IPS-18c (cell line): Measurements from ENCODE around the gene PDE10A.
"Not testable (repeated sequence)": the region's sequence is repeated elsewhere in the genome, so short reads cannot be mapped to it uniquely, and the experiment has no call there.

Experiments
- H3K4me3 ChIP-seq: 2 replicates; pipeline ENCODE4 v1.7.0; 2013; ENCODE audit warnings: low read depth, mild to moderate bottlenecking, low read length, moderate library complexity; ENCODE audit not compliant: insufficient read depth
- H3K9me3 ChIP-seq: one replicate; pipeline ENCODE4 v1.6.1; 2013; ENCODE audit warnings: mild to moderate bottlenecking, low read length, moderate library complexity; ENCODE audit not compliant: control insufficient read depth, insufficient read depth

Gene PDE10A

GRCh38 chr6:165618241-165618640, 44.8 kb downstream of the PDE10A start:
- no peak overlapping the region for H3K4me3 ChIP-seq
- H3K9me3 ChIP-seq, result no peaks in the 10 kb centered on the region

- H3K9me3 ChIP-seq, result no peaks in the 10 kb centered on the region
- H3K4me3 ChIP-seq, result no peak overlapping the region
Observed at GRCh38 chr6:165617528-165617927, 45.5 kb downstream of the PDE10A start.

- Histone ChIP-seq H3K9me3 (no peaks in the 10 kb centered on the region), H3K4me3 (no peak overlapping the region)
Observed at GRCh38 chr6:165616116-165616515, 46.9 kb downstream of the PDE10A start.

GRCh38 chr6:165615636-165616035, 47.4 kb downstream of the PDE10A start:
- no peak overlapping the region for H3K4me3 ChIP-seq
- no peaks in the 10 kb centered on the region for H3K9me3 ChIP-seq

DNA sequence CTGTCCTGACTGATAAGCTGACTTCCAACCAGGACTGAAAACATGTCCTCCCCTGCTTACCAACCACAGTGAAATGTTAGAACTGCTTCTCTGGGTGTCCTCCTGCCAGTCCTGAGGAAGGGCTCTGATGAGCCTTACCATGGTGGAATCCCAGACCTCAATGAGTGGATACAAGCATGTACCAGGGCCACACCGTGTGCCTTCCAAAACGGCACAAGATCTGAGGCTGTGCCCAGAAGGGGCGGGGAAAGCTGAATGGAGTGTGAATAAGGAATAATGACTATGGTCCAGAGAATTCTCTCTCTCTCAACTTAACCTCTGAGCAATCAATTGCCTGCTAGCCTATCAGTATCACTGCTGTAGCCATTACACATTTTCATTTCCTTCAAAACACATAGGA, 51.7 kb downstream of the PDE10A start:
- no peak overlapping the region for H3K4me3 ChIP-seq
- no peaks in the 10 kb centered on the region for H3K9me3 ChIP-seq

GRCh38 chr6:165608577-165608976, 54.5 kb downstream of the PDE10A start:
- H3K9me3 ChIP-seq, H3K4me3 ChIP-seq: not testable (repeated sequence)

GRCh38 chr6:165606740-165607008, 56.4 kb downstream of the PDE10A start:
- Histone ChIP-seq H3K4me3 (no peak overlapping the region), H3K9me3 (peaks cover 3% of the 10 kb centered on the region)

- H3K9me3 ChIP-seq, result peaks cover 3% of the 10 kb centered on the region
- no peak overlapping the region for H3K4me3 ChIP-seq
Observed at GRCh38 chr6:165605901-165606739, 56.9 kb downstream of the PDE10A start.

GRCh38 chr6:165605182-165605875, 57.7 kb downstream of the PDE10A start:
- H3K9me3 ChIP-seq, result peaks cover 3% of the 10 kb centered on the region
- no peak overlapping the region for H3K4me3 ChIP-seq

- peaks cover 3% of the 10 kb centered on the region for H3K9me3 ChIP-seq
- no peak overlapping the region for H3K4me3 ChIP-seq
Observed at GRCh38 chr6:165602291-165602690, 60.8 kb downstream of the PDE10A start.

GRCh38 chr6:165600606-165601005, 62.4 kb downstream of the PDE10A start:
- Histone ChIP-seq H3K4me3 (no peak overlapping the region), H3K9me3 (peaks cover 3% of the 10 kb centered on the region)

DNA sequence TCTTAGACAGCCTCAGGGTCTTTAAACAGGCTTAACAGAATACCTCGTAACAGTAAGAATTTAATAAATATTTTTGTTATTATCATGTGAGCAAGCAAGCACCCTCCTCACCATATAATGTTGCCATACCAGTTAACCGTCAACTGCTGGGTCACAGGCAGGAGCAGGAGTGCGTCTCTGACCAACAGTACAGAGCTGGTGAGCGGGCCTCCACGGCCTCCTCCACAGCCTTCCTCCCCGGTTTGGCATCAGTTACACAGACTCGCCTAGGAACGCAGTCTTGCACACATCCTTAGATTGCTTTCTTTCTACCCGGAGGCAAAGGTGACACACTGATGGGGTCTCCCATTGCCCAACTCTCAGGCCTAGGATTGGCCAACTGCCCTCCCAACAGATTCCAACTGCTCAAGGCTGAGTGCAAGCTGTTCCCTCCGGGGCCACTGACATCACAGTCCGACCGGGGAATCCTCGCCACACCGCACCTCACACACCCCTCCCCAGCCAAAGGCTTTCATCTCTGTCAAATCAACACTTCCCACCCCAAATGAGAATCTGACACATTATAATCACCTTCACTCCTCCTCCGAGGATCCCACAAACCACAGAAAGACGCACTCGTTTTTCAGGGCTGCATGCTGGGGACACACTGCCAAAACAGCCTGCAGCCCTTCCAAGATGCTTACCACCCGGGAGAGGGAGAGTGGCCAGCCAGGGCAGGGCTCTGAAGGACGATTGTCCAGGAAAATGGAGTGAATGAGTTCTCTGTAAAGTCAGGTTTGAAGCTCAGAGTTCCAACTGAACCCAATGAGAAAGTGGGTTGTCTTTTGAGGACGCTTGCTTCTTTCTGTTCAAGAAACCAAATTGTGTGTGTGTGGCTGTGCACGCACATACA, 63.2 kb downstream of the PDE10A start:
- Histone ChIP-seq H3K9me3 (peaks cover 3% of the 10 kb centered on the region), H3K4me3 (no peak overlapping the region)

DNA sequence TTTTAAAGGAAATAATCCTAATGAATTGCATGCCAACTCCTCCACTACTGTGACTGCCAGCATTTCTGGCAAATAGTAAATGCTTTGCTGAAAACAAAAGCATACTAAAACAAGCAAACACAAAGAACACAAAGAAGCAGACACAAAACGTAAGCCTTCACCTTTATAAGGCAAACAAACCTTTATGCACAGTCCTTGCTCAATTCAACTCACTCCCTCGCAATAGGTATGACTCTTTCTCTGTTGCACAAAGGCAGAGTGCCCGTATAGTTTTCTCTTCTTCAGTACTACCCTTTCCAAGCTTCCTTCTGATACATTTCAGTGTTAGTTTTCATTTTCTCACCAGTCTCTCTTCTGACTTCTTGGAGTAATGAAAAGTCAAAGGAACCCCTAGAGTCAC, 63.9 kb downstream of the PDE10A start:
- no peak overlapping the region for H3K4me3 ChIP-seq
- peaks cover 3% of the 10 kb centered on the region for H3K9me3 ChIP-seq

DNA sequence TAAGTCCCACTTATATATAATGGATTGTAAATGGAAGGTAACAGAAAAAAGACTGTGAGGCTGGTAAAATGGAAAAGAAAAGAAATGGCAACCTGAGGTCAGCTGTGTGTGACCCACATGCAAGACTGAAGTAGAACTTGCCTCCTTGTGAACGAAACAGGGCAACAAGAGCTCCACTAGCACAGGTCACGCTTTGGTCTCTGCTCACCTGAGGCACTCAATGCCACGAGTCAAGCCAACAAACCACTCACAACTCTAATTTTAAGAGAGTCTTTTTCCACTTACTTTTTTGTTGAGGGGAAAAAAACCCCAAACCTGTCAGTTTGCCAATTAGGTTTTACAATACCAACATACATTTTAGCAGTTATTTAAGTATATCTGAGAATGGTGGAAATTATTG, 65.2 kb downstream of the PDE10A start:
- Histone ChIP-seq H3K9me3 (peaks cover 3% of the 10 kb centered on the region), H3K4me3 (no peak overlapping the region)

- Histone ChIP-seq H3K4me3 (no peak overlapping the region), H3K9me3 (no peaks in the 10 kb centered on the region)
Observed at GRCh38 chr6:165594584-165595333, 68.3 kb downstream of the PDE10A start.

- not testable (repeated sequence) for H3K4me3 ChIP-seq
Observed at GRCh38 chr6:165592947-165593346, 70.1 kb downstream of the PDE10A start.

GRCh38 chr6:165588515-165588914, 74.5 kb downstream of the PDE10A start:
- Histone ChIP-seq H3K9me3 (no peaks in the 10 kb centered on the region), H3K4me3 (no peak overlapping the region)

More at GRCh38 chr6:165592947-165593346, 70.1 kb downstream of the PDE10A start:
- not testable (repeated sequence) for H3K9me3 ChIP-seq
